KOPT-K1 (cell line): ENCODE data around the gene MPPED2.

ENCODE experiments used
- H3K27ac ChIP-seq: fragments of 200-600 bp; sonication (generic); 2 replicates; pipeline ENCODE4 v1.5.1; 2016; ENCODE audit warnings: antibody characterized with exemption, mild to moderate bottlenecking, low read depth, low read length; ENCODE audit not compliant: poor library complexity, severe bottlenecking
- H3K36me3 ChIP-seq: fragments of 200-600 bp; sonication (generic); 2 replicates; pipeline ENCODE4 v1.5.1; 2017; ENCODE audit warnings: antibody characterized with exemption, mild to moderate bottlenecking, low read length, moderate library complexity; ENCODE audit not compliant: insufficient read depth
- H3K9me3 ChIP-seq: fragments of 200-600 bp; sonication (generic); 2 replicates; pipeline ENCODE4 v1.5.1; 2017; ENCODE audit warnings: antibody characterized with exemption, low read length, mild to moderate bottlenecking; ENCODE audit not compliant: insufficient read depth, poor library complexity, severe bottlenecking

MPPED2 gene

DNA sequence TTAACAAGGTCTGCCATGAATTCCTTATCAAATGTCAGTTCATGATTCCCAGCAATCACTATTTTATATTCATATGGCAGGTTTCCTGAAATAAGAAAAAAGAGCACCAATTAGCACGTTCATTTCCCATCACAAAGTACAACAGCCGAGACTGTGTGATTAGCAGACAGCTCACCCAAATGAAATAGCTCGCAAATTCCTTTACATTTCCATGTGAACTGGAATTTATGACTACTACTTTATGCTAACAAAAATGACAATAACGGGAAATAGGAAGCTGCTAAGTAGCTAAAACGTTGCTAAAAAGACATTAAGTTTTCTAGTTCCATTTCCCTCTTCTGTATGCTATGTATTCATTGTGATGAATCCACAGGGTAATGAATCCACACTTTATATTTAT, 90.7 kb downstream of the MPPED2 start:
- H3K36me3 ChIP-seq = no peaks in the 10 kb centered on the region

DNA sequence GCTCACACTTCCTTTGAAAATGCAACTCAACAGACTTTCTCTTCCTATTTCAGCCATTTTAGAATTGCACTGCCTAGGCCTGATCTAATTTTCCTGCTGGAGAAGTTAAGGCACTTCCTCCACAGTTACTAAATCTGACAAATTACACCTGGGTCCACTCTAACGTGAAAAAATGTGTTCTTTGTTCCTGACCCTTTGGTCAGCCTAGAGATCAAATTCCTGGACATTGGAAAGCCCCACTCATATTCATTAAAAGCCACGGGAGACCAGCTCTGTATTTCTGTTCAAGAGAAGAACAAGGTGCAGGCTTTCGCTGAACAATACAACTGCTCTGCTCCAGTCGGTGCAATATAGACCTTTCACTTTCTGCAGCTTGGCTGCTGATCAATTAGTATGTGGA, 96.6 kb downstream of the MPPED2 start:
- no peaks in the 10 kb centered on the region for H3K36me3 ChIP-seq
- H3K9me3 ChIP-seq = no peaks in the 10 kb centered on the region
- H3K27ac ChIP-seq = no peak overlapping the region

More for the DNA sequence above, 90.7 kb downstream of the MPPED2 start:
- no peak overlapping the region for H3K27ac ChIP-seq
- no peaks in the 10 kb centered on the region for H3K9me3 ChIP-seq

DNA sequence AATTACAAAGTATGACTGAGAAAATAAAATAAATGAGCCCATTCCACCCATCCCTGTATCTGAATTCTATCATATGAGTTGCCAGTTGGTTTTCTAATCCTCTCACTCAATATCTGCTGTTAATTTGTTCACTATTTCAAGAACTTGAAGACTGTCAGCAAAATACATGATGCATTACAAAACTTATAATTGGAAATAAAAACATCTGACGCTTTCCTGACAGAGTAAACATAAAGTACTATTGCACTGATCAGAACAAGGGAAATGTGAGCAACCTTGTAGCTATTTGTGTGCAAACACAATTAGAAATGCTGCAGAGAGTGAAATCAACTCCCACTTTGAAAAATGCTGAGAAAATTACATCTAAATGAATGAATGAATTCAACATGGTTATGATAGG, 97.1 kb downstream of the MPPED2 start:
- Histone ChIP-seq H3K27ac (no peak overlapping the region), H3K36me3 (no peaks in the 10 kb centered on the region), H3K9me3 (no peaks in the 10 kb centered on the region)

DNA sequence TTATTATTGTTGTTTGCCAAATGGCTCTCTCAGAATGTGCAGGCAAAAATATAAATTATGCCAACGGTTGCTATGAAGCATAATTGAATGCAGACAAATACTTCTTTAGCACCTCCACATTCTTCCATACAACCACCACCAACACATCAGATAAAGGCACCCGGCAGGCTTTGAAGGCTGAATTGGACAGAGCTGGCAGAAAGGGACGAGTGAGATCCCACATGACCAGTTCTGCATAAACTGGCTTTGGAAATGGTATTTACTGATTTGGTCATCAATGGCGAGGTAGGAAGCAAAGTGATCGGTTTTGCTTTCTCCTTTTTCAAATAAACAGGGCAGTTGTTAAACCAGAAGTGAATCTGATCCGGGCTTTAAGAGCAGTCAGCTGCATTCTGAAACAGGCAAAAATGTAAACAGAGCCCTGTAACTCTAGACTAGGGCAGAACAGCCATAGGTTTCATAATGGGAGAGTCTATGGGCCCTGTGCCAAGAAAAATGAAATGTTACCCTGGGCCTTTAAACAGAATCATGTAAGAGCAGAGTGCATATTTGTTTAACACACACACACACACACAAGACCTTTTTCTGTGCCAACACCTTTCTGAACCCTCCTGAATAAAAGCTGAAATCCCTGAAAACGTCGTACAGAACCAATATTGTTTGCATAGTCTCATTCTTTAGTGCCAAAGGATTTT, 97.7 kb downstream of the MPPED2 start:
- Histone ChIP-seq H3K36me3 (no peaks in the 10 kb centered on the region), H3K27ac (no peak overlapping the region), H3K9me3 (no peaks in the 10 kb centered on the region)

DNA sequence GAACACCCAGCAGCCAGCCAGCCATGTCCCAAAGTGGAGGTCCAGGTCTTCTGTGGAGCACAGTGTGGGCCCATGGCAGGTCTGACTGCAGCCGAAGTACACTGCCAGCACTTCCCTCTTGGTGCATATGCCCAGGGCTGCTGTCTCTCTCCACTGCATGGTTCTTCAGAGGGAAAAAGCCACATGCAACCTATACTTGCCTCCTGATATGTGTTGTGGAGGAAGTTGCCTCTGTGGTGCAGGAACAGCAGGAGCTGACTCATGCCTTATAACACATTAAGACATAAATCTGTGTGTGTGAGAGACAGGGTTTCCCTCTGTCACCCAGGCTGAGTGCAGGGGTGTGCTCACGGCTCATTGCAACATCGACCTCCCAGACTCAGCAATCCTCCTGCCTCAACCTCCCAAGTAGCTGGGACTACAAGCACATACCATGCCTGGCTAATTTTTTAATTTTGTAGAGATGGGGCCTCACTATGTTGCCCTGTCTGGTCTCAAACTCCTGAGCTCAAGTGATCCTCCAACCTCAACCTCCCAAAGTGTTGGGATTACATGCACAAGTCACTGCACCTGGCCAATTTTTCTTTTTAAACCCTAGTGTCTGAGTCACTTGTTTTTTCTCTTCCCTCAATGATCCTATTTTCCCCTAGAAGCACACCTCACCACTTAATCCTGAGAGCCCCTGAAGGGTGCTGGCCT, 98.8 kb downstream of the MPPED2 start:
- Histone ChIP-seq H3K27ac (no peak overlapping the region), H3K9me3 (no peaks in the 10 kb centered on the region), H3K36me3 (no peaks in the 10 kb centered on the region)

DNA sequence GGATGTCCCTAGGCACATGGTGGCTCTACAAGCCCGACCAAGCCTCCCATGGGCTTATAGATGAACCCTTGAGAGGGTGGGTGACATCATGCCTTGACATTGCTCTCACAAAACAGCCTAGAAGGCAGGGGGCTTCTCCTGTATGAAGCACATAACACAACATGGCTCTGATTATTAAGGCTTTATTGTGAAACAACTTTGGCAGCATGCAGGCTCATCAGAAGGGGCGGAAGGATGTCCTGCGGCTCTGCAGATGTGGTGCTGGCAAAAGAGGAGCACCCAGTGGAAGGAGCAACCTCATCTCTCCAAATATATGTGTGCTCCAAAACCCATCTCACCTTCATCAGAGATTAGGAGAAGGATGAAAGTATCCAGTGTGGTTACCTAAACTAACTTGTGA, 100.4 kb downstream of the MPPED2 start:
- no peaks in the 10 kb centered on the region for H3K9me3 ChIP-seq
- no peak overlapping the region for H3K27ac ChIP-seq
- no peaks in the 10 kb centered on the region for H3K36me3 ChIP-seq

DNA sequence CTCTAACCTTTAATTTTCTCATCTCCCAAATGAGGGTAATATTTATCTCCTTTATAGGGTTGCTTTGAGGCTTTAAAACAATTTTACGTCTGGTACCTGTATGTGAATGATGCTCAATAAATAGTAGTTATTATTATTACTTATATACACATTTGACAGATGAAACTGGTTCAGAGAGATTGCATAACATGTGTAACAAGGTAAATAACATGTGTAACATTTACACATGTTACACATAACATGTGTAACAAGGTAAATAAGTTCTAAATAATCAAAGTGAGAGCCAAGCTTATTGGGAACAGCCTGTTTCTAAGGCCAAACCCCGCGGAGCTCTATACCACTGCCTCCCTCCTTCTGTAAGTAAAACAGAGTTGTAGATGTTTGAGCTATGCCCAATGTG, 100.9 kb downstream of the MPPED2 start:
- Histone ChIP-seq H3K9me3 (no peaks in the 10 kb centered on the region), H3K36me3 (no peaks in the 10 kb centered on the region), H3K27ac (no peak overlapping the region)

DNA sequence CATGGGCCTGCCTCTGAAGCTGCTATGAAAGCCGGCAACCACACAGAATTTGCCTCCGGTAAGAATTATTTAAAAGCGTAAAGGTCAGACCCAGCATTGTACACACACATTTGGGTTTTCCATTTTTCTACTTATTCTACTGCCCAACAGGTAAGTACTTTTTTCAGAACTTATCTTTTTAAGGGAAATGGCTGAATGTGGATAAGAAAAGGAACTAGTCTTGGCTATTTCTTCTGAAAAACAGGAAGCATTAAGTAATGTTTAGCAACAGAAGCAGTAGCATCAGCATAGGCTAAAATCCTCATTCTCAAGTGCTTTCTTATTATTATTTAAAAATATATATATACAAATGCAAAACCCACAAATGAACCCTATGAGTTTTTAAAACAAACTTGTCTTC, 103.1 kb downstream of the MPPED2 start:
- Histone ChIP-seq H3K36me3 (no peaks in the 10 kb centered on the region), H3K9me3 (no peaks in the 10 kb centered on the region), H3K27ac (no peak overlapping the region)

DNA sequence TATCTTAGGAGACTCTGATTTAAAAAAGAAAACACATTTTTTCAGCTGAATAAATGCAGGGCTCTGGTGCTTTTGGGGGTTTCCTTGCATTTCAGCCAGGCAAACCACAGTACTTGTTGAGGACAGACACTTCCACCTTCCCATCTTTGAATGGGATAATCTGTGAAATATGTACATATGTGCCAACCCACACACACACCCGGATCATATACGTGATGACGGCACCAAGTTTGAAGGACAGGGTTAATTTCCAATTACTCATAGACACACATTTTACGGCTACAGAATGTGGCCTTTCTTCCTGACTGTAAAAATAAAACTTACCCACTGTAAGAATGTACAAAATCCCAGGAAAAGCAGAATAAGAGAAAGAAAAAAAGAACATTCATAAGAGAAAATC, 104.4 kb downstream of the MPPED2 start:
- no peaks in the 10 kb centered on the region for H3K9me3 ChIP-seq
- H3K27ac ChIP-seq = no peak overlapping the region
- no peaks in the 10 kb centered on the region for H3K36me3 ChIP-seq

DNA sequence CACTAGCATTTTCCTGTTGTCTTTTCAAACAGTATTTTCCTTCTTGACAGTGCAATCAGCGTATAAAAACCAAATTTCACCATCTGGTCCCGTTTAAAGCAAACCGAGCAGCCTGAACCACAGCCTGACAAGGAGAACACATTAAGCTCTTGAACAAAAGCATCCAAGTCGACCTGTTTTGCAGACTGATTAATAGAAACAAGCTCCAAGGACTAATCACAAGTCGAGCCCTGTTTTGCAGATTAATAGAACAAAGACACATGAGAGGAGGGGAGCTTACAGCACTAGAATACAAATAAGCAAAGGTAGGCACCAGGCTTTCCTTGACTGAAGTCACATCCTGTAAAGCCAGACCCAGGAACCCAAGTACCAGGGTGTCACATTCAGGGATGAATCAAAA, 104.8 kb downstream of the MPPED2 start:
- Histone ChIP-seq H3K27ac (no peak overlapping the region), H3K36me3 (no peaks in the 10 kb centered on the region), H3K9me3 (no peaks in the 10 kb centered on the region)

DNA sequence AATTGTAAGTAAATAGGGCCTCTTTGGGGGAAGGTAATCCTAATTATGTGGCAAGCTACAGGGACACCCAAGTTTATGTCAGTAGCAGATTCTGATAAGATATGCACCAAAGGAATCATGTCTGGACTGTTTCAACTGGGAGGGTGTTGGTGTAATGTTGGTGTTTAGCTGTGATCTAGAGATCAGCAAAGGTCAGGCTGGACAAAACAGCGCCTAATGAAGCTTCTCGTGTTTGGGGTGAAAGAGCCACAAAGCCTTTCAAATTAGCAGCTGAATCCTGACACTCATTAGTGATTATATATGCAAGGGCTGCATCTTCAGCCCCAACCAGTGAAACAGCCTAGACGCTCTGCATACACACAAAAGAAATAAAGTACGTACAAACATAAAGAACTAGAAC, 106.3 kb downstream of the MPPED2 start:
- H3K36me3 ChIP-seq = no peaks in the 10 kb centered on the region
- no peak overlapping the region for H3K27ac ChIP-seq
- no peaks in the 10 kb centered on the region for H3K9me3 ChIP-seq

DNA sequence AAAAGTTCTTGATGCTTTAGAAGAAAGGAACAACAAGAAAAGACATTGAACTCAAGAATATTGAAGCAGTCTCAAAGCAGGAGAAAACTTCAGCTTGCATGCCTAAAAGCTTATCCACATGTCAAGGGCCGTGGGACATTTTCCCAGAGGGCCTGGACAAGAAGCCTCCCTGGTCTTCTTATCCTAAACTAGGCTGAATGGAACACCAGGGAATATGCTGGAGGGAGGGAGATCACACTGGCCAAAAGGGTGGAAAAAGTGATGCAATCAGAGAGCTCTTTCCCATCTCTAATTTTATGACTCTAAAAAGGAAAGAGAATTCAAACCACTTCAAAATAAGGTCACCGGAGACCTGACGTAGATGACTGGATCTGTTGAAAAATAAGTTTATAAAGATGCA, 107.2 kb downstream of the MPPED2 start:
- no peaks in the 10 kb centered on the region for H3K36me3 ChIP-seq
- no peaks in the 10 kb centered on the region for H3K9me3 ChIP-seq
- no peak overlapping the region for H3K27ac ChIP-seq

DNA sequence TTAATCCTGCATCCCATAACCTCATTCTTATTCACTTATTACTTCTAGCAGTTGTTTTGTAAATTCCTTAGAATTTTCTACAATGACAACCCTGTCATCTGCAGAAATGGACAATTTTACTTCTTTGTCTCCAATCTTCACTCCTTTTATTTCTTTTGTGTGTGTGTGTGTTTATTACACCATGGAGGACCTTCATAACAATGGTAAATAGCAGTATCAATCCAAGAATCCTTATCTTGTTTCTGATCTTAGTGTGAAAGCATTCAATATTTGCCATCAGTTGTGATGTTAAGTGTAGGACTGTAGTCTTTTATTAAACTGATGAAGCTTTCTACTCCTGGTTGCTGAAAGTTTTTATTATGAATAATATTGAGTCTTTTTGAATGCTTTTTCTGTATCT, 109.1 kb downstream of the MPPED2 start:
- no peaks in the 10 kb centered on the region for H3K9me3 ChIP-seq
- H3K27ac ChIP-seq = no peak overlapping the region
- H3K36me3 ChIP-seq = no peaks in the 10 kb centered on the region

DNA sequence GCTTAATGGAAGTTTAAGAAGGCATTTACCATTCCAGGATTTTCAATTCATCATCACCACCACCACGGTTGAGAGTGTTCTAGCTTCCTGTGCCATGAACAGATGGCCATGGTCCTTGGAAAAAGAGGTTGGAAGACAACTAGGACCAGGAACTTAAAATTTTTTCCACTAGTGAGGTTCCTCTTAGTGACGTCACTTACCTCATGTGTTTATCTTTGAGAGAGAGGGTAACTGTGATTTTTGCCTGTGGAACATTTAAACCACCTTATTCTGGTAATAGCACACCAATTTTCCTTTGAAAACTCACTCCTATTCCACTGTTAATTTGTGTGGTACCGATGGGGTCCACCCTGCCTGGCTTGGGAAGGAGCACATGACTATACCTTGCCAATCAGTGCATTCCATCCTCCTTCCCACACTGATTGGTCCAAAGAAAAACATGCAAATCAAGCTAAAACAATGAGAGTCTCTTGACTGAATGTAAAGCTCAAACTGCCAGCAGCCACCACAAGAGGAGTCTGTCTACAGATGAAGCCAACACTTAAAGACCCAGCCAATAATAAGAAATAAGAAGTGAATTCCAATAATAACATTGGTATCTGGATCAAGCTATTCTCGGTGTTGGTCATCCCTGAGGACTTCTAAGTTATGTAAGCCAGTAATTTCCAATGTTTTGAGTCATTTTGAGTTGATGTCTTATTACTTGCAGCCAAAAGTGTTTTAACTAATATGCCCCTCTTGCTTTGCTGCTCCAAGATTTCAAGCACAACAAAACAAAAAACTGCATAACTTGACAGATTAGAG, 111.8 kb downstream of the MPPED2 start:
- Histone ChIP-seq H3K9me3 (no peaks in the 10 kb centered on the region), H3K27ac (no peak overlapping the region), H3K36me3 (no peaks in the 10 kb centered on the region)

DNA sequence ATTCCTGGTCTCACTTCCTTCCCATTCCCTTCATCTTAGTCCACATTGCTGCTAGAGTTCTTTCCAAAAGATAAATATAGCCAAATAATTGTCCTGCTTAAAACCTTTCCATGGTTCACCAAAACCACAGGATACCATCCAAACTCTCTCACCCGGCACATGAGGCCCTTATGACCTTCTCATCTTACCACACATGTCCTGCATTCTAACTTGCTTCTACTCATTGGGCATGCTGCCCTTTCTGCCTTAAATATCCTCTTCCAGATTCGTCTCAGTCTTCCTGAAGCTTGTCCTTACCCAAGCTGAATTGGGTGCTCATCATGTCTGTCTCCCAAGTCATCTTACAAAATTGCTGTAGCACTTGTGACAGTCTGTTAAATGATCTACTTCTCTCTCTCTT, 114.9 kb downstream of the MPPED2 start:
- no peaks in the 10 kb centered on the region for H3K9me3 ChIP-seq
- H3K27ac ChIP-seq = no peak overlapping the region
- H3K36me3 ChIP-seq = no peaks in the 10 kb centered on the region
